H1 (cell line): ENCODE measurements around the gene OR51T1. TPM values are rescaled to one million over a fixed set of nuclear protein-coding genes. Genes with fewer than 3 reads are reported as not detected.

Experiments used
- CHD7 ChIP-seq: fragments of 300-600 bp; sonication (generic); IDR thresholded peaks from 2 replicates; pipeline ENCODE4 v1.7.1; 2012; ENCODE audit warnings: low read length, moderate library complexity, mild to moderate bottlenecking, inconsistent platforms; ENCODE audit not compliant: insufficient replicate concordance
- NRF1 ChIP-seq: IDR thresholded peaks from 2 replicates; pipeline ENCODE4 v1.6.1; 2011; ENCODE audit warnings: mild to moderate bottlenecking, low read depth, low read length, improper control_type of control experiment
- polyA plus RNA-seq, 7 experiments: library from polyadenylated mRNA; depleted of rRNA in 3 of 7; stranded (reverse) in 5 of 7; unstranded in 2 of 7; fragments of >200 nt in 5 of 7; fragments of 200-250 nt in 2 of 7; gene quantifications; 1 replicate in 5 of 7; 2 replicates in 1 of 7; 4 replicates in 1 of 7; pipeline versions ENCODE4 v1.2.1 to v1.2.3, GENCODE V29; 2011 to 2013; ENCODE audit warnings: missing spikeins in 2 of 7, mixed read lengths in 2 of 7
- total RNA-seq: library from RNA; stranded (reverse); fragmentation: NEBNext Ultra II Directional; extraction: Animal tissue kit (Norgen Biotek cat#: 25700); gene quantifications from 2 replicates; pipeline ENCODE4 v1.2.1, GENCODE V29; 2021

OR51T1 gene
- total and polyA plus RNA-seq, 2 of the 8 experiments (the other 6 are each of a cell fraction or from before 2014, with no cell fraction given): not detected

GRCh38 chr11:4926608-4927007 lies 44.9 kb downstream of the OR51T1 start (continued):
- TF ChIP-seq NRF1 (no peak), CHD7 (no peak)
